PC-3 (cell line): Measurements from ENCODE around the gene FKBP10. TPM values are rescaled to one million over a fixed set of nuclear protein-coding genes. Genes with fewer than 3 reads are reported as not detected.

ENCODE experiments used
- ATAC-seq: fragments of 200-7000 bp; cut with Tn5 transposase; 2 replicates; pipeline ENCODE4 v1.9.1; 2020; ENCODE audit warnings: mild to moderate bottlenecking, moderate library complexity
- BruUV-seq: library from RNA; stranded (reverse); fragments of 400-500 nt; replicated peaks from 2 replicates; lab custom pipeline; 2021; lab: Mats Ljungman, UMichigan
- CTCF ChIA-PET: fragments of 300-600 bp; sonication (Branson Sonifier 250); formaldehyde crosslinking; loops from one replicate; lab custom pipeline; 2022; ENCODE audit warnings: antibody characterized with exemption; lab: Charles Lee
- POLR2A ChIA-PET: fragments of 300-600 bp; sonication (Branson Sonifier 250); formaldehyde crosslinking; loops from one replicate; lab custom pipeline; 2022; ENCODE audit warnings: antibody characterized with exemption; ENCODE audit not compliant: unreplicated experiment; lab: Charles Lee
- DNase-seq: peaks from one replicate; pipeline ENCODE4 v3.0.0-alpha.2; 2015
- H2AFZ ChIP-seq: fragments of 300-600 bp; sonication (generic); 2 replicates; pipeline ENCODE4 v1.6.0; 2016; ENCODE audit warnings: antibody characterized with exemption, low read length
- H3F3A ChIP-seq: fragments of 300-600 bp; sonication (generic); one replicate; pipeline ENCODE4 v1.6.0; 2017; ENCODE audit warnings: antibody characterized with exemption, low read length, control low read depth, mild to moderate bottlenecking; ENCODE audit not compliant: unreplicated experiment
- H3K27ac ChIP-seq: fragments of 300-600 bp; sonication (generic); 2 replicates; pipeline ENCODE4 v1.5.1; 2016; ENCODE audit warnings: mild to moderate bottlenecking, low read length
- H3K27me3 ChIP-seq: fragments of 300-600 bp; sonication (generic); 2 replicates; pipeline ENCODE4 v1.6.1; 2016; ENCODE audit warnings: low read length, mixed read lengths
- H3K36me3 ChIP-seq: fragments of 300-600 bp; sonication (generic); 2 replicates; pipeline ENCODE4 v1.6.1; 2016; ENCODE audit warnings: low read depth, mixed run types, low read length, mixed read lengths
- H3K4me1 ChIP-seq: fragments of 300-600 bp; sonication (generic); 2 replicates; pipeline ENCODE4 v1.5.1; 2016; ENCODE audit warnings: low read length; ENCODE audit not compliant: insufficient read depth
- H3K4me2 ChIP-seq: fragments of 300-600 bp; sonication (generic); 2 replicates; pipeline ENCODE4 v1.6.0; 2016; ENCODE audit warnings: low read length
- H3K4me3 ChIP-seq: fragments of 300-600 bp; sonication (generic); 2 replicates; pipeline ENCODE4 v1.5.1; 2016; ENCODE audit warnings: mild to moderate bottlenecking, low read length, mixed read lengths
- H3K79me2 ChIP-seq: fragments of 300-600 bp; sonication (generic); 2 replicates; pipeline ENCODE4 v1.6.1; 2017; ENCODE audit warnings: low read length, mixed read lengths
- H3K9ac ChIP-seq: fragments of 300-600 bp; sonication (generic); 2 replicates; pipeline ENCODE4 v1.6.0; 2016; ENCODE audit warnings: mild to moderate bottlenecking, low read length
- H3K9me2 ChIP-seq: fragments of 300-600 bp; sonication (generic); replicated peaks from 2 replicates; pipeline ENCODE4 v1.6.1; 2016; ENCODE audit warnings: mixed run types, low read length, mixed read lengths
- H3K9me3 ChIP-seq: fragments of 300-600 bp; sonication (generic); 2 replicates; pipeline ENCODE4 v1.6.1; 2016; ENCODE audit warnings: low read length, mixed read lengths
- H4K20me1 ChIP-seq: fragments of 300-600 bp; sonication (generic); 2 replicates; pipeline ENCODE4 v1.6.1; 2016; ENCODE audit warnings: low read length, mixed read lengths
- CTCF ChIP-seq: fragments of 300-600 bp; sonication (generic); conservative IDR thresholded peaks from 2 replicates; pipeline ENCODE4 v1.5.1; 2017; ENCODE audit warnings: antibody characterized with exemption, low read depth, mild to moderate bottlenecking, low read length
- EZH2 ChIP-seq: fragments of 300-600 bp; sonication (generic); IDR thresholded peaks from one replicate; pipeline ENCODE4 v1.6.1; 2017; ENCODE audit warnings: antibody characterized with exemption, mild to moderate bottlenecking, low read length; ENCODE audit not compliant: unreplicated experiment
- EZH2phosphoT487 ChIP-seq: fragments of 300-600 bp; sonication (generic); IDR thresholded peaks from 2 replicates; pipeline ENCODE4 v1.6.1; 2018; ENCODE audit warnings: mild to moderate bottlenecking, antibody characterized with exemption, low read length, borderline replicate concordance
- intact Hi-C: fragments of 100-400 bp; cut with micrococcal nuclease; formaldehyde crosslinking; loops from 2 replicates; pipeline ENCODE4 v1.9.0; 2023
- total RNA-seq: library from RNA; depleted of rRNA; stranded (reverse); fragments of >200 nt; gene quantifications from 2 replicates; pipeline ENCODE4 v1.2.3, GENCODE V29; 2014

FKBP10 gene
- total RNA-seq, 1 experiment from 2014 or later: 63.4 TPM

GRCh38 chr17:41781404-41782110 lies 31.2 kb upstream of the FKBP10 start:
- no peak overlapping the region for H2AFZ ChIP-seq
- no peaks in the 10 kb centered on the region for H3K9me2 ChIP-seq
- H3K9me3 ChIP-seq: no peaks in the 10 kb centered on the region
- H3K9ac ChIP-seq: no peak overlapping the region
- no peaks in the 10 kb centered on the region for H3K27me3 ChIP-seq
- no peaks in the 10 kb centered on the region for H3F3A ChIP-seq
- BruUV-seq: no TSS peak
- intact Hi-C loops: no loop called here
- H3K4me1 ChIP-seq: peaks cover 32% of the 10 kb centered on the region
- ATAC-seq (no peak), DNase-seq (no peak)
- TF ChIP-seq EZH2: no peak
- no peak for TF ChIP-seq EZH2phosphoT487
- TF ChIP-seq CTCF: no peak
- ChIA-PET CTCF (interaction anchor here (1.0 kb wide), 1 partner anchor 20 kb away, joined by 3 read pairs; no protein-coding TSS in a partner anchor), POLR2A (no interaction called here)
- H3K36me3 ChIP-seq: no peaks in the 10 kb centered on the region; the same call in 1 of the 2 replicates
- peaks cover 64% of the 10 kb centered on the region for H3K79me2 ChIP-seq
- H4K20me1 ChIP-seq: peaks cover 47% of the 10 kb centered on the region
- H3K4me3 ChIP-seq: no peak overlapping the region
- no peak overlapping the region for H3K4me2 ChIP-seq
- no peak overlapping the region for H3K27ac ChIP-seq

DNA sequence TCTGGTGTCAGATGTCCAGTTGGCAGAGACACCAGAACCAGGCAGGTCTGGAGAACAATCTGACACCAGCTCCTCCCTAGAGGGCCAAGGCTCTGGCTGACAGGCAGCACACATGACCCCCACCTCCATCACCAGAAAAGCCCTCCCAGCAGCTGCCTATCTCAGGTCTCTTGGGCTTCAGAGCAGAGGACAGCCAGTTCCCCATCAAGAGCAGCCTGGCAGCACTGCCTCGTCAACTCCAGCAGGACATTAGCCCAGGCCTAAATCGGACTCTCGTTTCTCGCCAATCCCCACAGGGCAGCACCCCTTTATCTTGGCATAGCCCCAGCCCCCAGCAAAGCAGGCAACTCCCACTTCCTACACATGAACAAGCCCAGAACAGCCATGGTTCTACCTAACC lies 30.7 kb upstream of the FKBP10 start:
- peaks cover 44% of the 10 kb centered on the region for H4K20me1 ChIP-seq
- no peak overlapping the region for H3K27ac ChIP-seq
- H3K9ac ChIP-seq: no peak overlapping the region
- no peak for DNase-seq
- H3K9me3 ChIP-seq: no peaks in the 10 kb centered on the region
- H3K36me3 ChIP-seq: no peaks in the 10 kb centered on the region; the same call in 1 of the 2 replicates
- H3K4me3 ChIP-seq: no peak overlapping the region
- no peak for ATAC-seq
- intact Hi-C loops: no loop called here
- H3K79me2 ChIP-seq: peaks cover 64% of the 10 kb centered on the region
- no peaks in the 10 kb centered on the region for H3K27me3 ChIP-seq
- peaks cover 30% of the 10 kb centered on the region for H3K4me1 ChIP-seq
- no peaks in the 10 kb centered on the region for H3K9me2 ChIP-seq
- H3F3A ChIP-seq: no peaks in the 10 kb centered on the region
- ChIA-PET POLR2A (no interaction called here), CTCF (no interaction called here)
- no peak overlapping the region for H3K4me2 ChIP-seq
- no TSS peak for BruUV-seq
- H2AFZ ChIP-seq: no peak overlapping the region
- TF ChIP-seq EZH2phosphoT487 (no peak), EZH2 (no peak), CTCF (no peak)

DNA sequence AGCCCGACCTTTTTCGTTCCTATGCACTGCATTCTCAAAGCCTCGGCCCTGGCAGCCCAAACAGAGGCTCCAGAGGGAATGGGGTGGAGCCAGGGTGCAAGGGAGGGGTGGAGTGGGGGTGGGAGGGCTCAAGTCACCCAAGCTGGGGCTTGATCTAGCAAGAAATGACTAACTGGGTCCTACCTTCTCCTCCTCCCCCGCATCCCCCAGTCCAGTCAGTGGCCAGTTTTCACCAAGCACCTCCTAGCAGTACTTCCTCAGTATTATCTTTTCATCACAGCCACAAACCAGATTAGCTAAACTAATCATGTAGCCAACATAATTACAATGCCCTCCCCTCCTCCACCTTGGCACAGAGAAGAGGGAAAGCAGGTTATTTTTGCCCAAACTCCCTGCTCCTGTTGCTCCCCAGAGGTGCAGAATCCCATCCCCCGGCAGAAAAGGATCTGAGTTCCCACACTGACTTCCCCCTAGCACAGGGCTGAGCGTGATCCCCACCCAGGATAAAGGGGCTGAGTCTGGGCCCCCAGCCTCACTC lies 28.5 kb upstream of the FKBP10 start:
- H3K36me3 ChIP-seq: no peaks in the 10 kb centered on the region; the same call in 1 of the 2 replicates
- CTCF ChIA-PET: no interaction called here
- ATAC-seq: no peak

More for the DNA sequence above, 28.5 kb upstream of the FKBP10 start:
- Histone ChIP-seq H4K20me1 (peaks cover 41% of the 10 kb centered on the region), H3K4me1 (peaks cover 22% of the 10 kb centered on the region), H3F3A (no peaks in the 10 kb centered on the region), H3K79me2 (peaks cover 61% of the 10 kb centered on the region), H3K9me2 (no peaks in the 10 kb centered on the region), H3K27ac (peak overlapping the region; percentile 88), H3K9me3 (no peaks in the 10 kb centered on the region), H3K4me2 (peak overlapping the region; percentile 94), H2AFZ (no peak overlapping the region), H3K4me3 (peak overlapping the region; percentile 88), H3K9ac (peak overlapping the region; percentile 90), H3K27me3 (no peaks in the 10 kb centered on the region)
- POLR2A ChIA-PET: no interaction called here
- no TSS peak for BruUV-seq
- DNase-seq: peak; percentile 66
- TF ChIP-seq EZH2phosphoT487 (no peak), CTCF (no peak), EZH2 (no peak)
- intact Hi-C loops: no loop called here
